Pancreas (tissue), 10 donors: ENCODE measurements around the gene CD47. TPM values are rescaled to one million over a fixed set of nuclear protein-coding genes. Genes with fewer than 3 reads are reported as not detected.

Experiments
- ATAC-seq, 4 donors: fragments of 200-7000 bp; cut with Tn5 transposase; one replicate each; pipeline versions ENCODE4 v1.8.0 to v1.9.1; 2020; ENCODE audit warnings: mild to moderate bottlenecking in 4 of 4, moderate library complexity in 4 of 4
- DNase-seq, 6 donors: peaks; one replicate each; pipeline ENCODE4 v3.0.0-alpha.2; 2020
- FAIRE-seq: peaks from 2 replicates; lab custom pipeline; 2012; peaks lifted over from hg19 to GRCh38; lab: Jason Lieb, UNC
- H3K27ac ChIP-seq, 4 donors: fragments of 200-600 bp; sonication (generic); 1 replicate in 3 of 4; 2 replicates in 1 of 4; pipeline versions ENCODE4 v1.5.0 to v1.8.0; 2020
- H3K27me3 ChIP-seq, 4 donors: fragments of 200-600 bp; one replicate each; pipeline ENCODE4 v1.8.0; 2021
- H3K36me3 ChIP-seq, 3 donors: fragments of 200-600 bp; sonication (generic) in 1 of 3; one replicate each; pipeline versions ENCODE4 v1.5.0 to v1.8.0; 2020 to 2021
- H3K4me1 ChIP-seq, 3 donors: fragments of 200-600 bp; one replicate each; pipeline ENCODE4 v1.8.0; 2021
- H3K4me3 ChIP-seq, 4 donors: fragments of 200-600 bp; sonication (generic) in 2 of 4; one replicate each; pipeline versions ENCODE4 v1.5.0 to v1.8.0; 2020 to 2021
- H3K9me3 ChIP-seq, 4 donors: fragments of 200-600 bp; one replicate each; pipeline ENCODE4 v1.8.0; 2021
- WGBS, 2 donors: extraction: QIAGEN DNeasy Blood & Tissue Kit; methylation state at CpG; one replicate each; pipeline ENCODE4 v1.1.7; 2013; 5-methylcytosine and 5-hydroxymethylcytosine counted together
- intact Hi-C, 3 donors: fragments of 100-400 bp; cut with DNase I; formaldehyde crosslinking; loops; one replicate each; pipeline versions ENCODE4 v1.11.1 to v1.14.2; 2022
- polyA plus RNA-seq, 2 donors: library from polyadenylated mRNA; stranded (reverse); fragments of 200-250 nt; gene quantifications; one replicate each; pipeline ENCODE4 v1.2.3, GENCODE V29; 2013
- total RNA-seq, 6 donors: library from RNA; stranded (reverse); fragmentation: NEBNext Ultra II Directional in 4 of 6; extraction: Animal tissue kit (Norgen Biotek cat#: 25700) in 4 of 6; gene quantifications; one replicate each; pipeline versions ENCODE4 v1.2.1 to v1.2.4, GENCODE V29; 2021 to 2023
- TF ChIP-seq, protein P1 (sequence below), 4 donors: fragments of 200-600 bp; sonication (generic) in 3 of 4; IDR thresholded peaks; one replicate each; pipeline versions ENCODE4 v1.5.0 to v1.8.0; 2021; ENCODE audit warnings: antibody characterized with exemption in 4 of 4
- donor health status: healthy with polysubstance abuse.
- donor health status: DM: no; HTN: no; CAD: no; lungs with moderate emphysema.
- donor health status: DM: no; HTN: no; CAD: no.
- donor health status: control.
- donor health status: control.
- donor health status: Bipolar disorder and iron deficiency.
- donor health status: DM: yes; HTN: yes; CAD: no.
- donor health status: DM: no; HTN: no; CAD: no.
- donor health status: DM: no; HTN: no; CAD: no.
- donor health status: DM: yes; HTN: yes; CAD: no.

CD47 gene
- total and polyA plus RNA-seq, 8 donors = 14.8 to 107 (median 27.1) TPM

DNA sequence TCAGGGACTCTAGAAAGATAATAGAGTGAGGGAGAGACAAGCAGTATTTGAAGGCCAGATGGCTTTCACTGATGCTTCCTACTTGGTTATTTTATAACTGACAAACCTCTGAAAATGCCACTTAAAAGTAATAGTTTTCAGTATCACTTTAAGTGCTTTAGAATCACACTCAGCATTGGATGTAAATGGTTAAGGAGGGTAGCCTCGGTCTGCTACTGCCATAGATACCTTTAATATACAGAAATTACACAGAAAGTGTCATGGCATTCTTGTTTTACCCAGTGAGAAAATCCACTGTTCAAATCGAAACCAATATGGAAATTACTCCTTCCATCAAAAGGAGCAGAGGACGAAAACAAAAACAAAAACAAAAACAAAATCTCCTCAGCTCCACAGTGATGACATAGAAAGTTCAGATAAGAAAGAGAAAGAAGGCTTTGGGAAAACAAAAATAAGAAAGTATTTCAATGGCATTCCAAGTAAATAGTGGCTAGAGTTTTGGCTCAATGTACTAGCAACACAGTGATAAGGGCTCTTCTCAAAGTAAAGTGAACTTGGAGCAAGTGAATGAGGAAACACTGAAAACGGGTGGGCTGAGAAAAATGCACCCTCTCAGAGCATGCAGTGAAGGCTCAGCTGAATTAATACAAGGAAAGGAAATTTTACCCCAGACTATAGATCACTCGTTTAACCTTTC is 43.2 kb upstream of the CD47 start:
- peak overlapping the region in 2 of 4 donors; percentile 75 to 78 for H3K27ac ChIP-seq
- FAIRE-seq (no peak), ATAC-seq (no peak), DNase-seq (no peak)
- intact Hi-C loops = no loop called here
- H3K4me3 ChIP-seq = no peak overlapping the region
- H3K36me3 ChIP-seq = no peaks in the 10 kb centered on the region
- 60 to 65% methylated on average over 5 of the region's 5 CpGs for WGBS, 2 donors
- H3K4me1 ChIP-seq = peaks cover 0 to 26% (median 0%) of the 10 kb centered on the region in 3 donors
- no peaks in the 10 kb centered on the region for H3K9me3 ChIP-seq
- H3K27me3 ChIP-seq = no peaks in the 10 kb centered on the region
- TF ChIP-seq, protein P1, sequence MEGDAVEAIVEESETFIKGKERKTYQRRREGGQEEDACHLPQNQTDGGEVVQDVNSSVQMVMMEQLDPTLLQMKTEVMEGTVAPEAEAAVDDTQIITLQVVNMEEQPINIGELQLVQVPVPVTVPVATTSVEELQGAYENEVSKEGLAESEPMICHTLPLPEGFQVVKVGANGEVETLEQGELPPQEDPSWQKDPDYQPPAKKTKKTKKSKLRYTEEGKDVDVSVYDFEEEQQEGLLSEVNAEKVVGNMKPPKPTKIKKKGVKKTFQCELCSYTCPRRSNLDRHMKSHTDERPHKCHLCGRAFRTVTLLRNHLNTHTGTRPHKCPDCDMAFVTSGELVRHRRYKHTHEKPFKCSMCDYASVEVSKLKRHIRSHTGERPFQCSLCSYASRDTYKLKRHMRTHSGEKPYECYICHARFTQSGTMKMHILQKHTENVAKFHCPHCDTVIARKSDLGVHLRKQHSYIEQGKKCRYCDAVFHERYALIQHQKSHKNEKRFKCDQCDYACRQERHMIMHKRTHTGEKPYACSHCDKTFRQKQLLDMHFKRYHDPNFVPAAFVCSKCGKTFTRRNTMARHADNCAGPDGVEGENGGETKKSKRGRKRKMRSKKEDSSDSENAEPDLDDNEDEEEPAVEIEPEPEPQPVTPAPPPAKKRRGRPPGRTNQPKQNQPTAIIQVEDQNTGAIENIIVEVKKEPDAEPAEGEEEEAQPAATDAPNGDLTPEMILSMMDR (IDR thresholded peaks at IDR 0.05) = no peak

GRCh38 chr3:108133048-108133369 is 42.2 kb upstream of the CD47 start:
- Histone ChIP-seq H3K9me3 (no peaks in the 10 kb centered on the region), H3K4me1 (peaks cover 0 to 26% (median 0%) of the 10 kb centered on the region in 3 donors), H3K27ac (peak overlapping the region in 2 of 4 donors; percentile 75 to 78), H3K36me3 (no peaks in the 10 kb centered on the region), H3K4me3 (no peak overlapping the region), H3K27me3 (no peaks in the 10 kb centered on the region)
- TF ChIP-seq, protein P1 (IDR thresholded peaks at IDR 0.05) = no peak
- no peak for DNase-seq
- peak in 1 of 4 donors; percentile 5 for ATAC-seq
- FAIRE-seq = no peak
- intact Hi-C loops = no loop called here

GRCh38 chr3:108131475-108132134 is 40.8 kb upstream of the CD47 start:
- no peaks in the 10 kb centered on the region for H3K36me3 ChIP-seq
- intact Hi-C loops = no loop called here
- ATAC-seq = no peak
- H3K9me3 ChIP-seq = no peaks in the 10 kb centered on the region
- H3K4me3 ChIP-seq = no peak overlapping the region
- H3K27ac ChIP-seq = peak overlapping the region in 2 of 4 donors; percentile 75 to 78
- TF ChIP-seq, protein P1 (IDR thresholded peaks at IDR 0.05) = no peak
- 79 to 83% methylated on average over 9 of the region's 9 CpGs for WGBS, 2 donors
- H3K4me1 ChIP-seq = peaks cover 0 to 26% (median 0%) of the 10 kb centered on the region in 3 donors
- H3K27me3 ChIP-seq = no peaks in the 10 kb centered on the region
- FAIRE-seq = no peak
- no peak for DNase-seq

DNA sequence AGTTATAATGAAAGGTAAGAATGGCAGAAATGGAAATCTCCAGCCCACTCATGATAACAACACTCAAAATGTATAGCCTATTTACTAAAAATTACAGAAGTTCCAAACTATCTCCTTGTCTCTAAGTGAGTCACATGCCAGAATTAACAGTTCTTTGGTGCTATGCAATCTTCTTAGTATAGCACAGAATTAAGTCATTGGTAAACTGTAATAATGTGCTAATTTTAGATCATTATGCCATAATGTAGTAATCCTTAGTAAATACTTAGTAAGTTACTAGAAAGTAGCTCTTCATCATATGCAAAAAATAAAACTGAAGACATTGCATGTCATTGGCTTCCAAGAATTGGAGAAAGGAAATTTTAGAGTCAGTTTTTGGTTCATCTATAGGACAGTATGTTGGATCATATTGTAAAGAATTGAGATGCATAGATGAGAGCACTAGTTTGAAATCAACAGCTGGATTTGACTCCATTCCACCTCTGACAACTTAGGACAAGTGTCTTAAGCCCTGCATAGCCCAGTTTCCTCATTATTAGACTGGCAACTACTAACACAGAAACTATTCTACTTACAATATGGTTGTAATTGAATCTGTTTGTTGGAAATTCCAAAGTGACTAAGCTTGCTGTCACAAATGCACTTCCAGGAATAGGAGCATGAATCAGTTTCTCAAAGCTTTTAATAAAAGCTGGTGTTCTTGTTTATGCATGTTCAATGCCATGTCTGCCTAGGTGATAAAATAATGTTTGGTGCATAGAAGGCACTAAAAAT is 40.1 kb upstream of the CD47 start:
- intact Hi-C loops = no loop called here
- Histone ChIP-seq H3K4me1 (peaks cover 0 to 26% (median 0%) of the 10 kb centered on the region in 3 donors), H3K4me3 (no peak overlapping the region), H3K27me3 (no peaks in the 10 kb centered on the region), H3K27ac (peak overlapping the region in 2 of 4 donors; percentile 75 to 78), H3K9me3 (no peaks in the 10 kb centered on the region), H3K36me3 (no peaks in the 10 kb centered on the region)
- TF ChIP-seq, protein P1 (IDR thresholded peaks at IDR 0.05) = no peak
- ATAC-seq (peak in 2 of 4 donors; percentile 35 to 41), FAIRE-seq (no peak), DNase-seq (no peak)
